ENCODE data around the gene GALNT1. TPM values are rescaled to one million over a fixed set of nuclear protein-coding genes. Genes with fewer than 3 reads are reported as not detected.

The GALNT1 gene
- total and polyA plus RNA-seq, 10 donors, result 13.9 to 67.1 (median 49.9) TPM

- Histone ChIP-seq H3K4me3 (no peak overlapping the region), H3K36me3 (no peaks in the 10 kb centered on the region), H3K4me1 (peaks cover 0 to 39% (median 10%) of the 10 kb centered on the region in 6 donors), H3K27ac (no peak overlapping the region), H3K27me3 (replicated peaks in 1 of 7) (no peaks in the 10 kb centered on the region), H3K9me3 (no peaks in the 10 kb centered on the region)
- 86 to 91% (median 88%) methylated on average over 3 of the region's 3 CpGs for WGBS, 5 donors
- intact Hi-C loops (cut with DNase I; ENCODE audit: low total_unique reads), result no loop called here
- DNase-seq, result no peak
- TF ChIP-seq POLR2AphosphoS5 (IDR thresholded peaks at IDR 0.05), result no peak
- TF ChIP-seq, protein P1, sequence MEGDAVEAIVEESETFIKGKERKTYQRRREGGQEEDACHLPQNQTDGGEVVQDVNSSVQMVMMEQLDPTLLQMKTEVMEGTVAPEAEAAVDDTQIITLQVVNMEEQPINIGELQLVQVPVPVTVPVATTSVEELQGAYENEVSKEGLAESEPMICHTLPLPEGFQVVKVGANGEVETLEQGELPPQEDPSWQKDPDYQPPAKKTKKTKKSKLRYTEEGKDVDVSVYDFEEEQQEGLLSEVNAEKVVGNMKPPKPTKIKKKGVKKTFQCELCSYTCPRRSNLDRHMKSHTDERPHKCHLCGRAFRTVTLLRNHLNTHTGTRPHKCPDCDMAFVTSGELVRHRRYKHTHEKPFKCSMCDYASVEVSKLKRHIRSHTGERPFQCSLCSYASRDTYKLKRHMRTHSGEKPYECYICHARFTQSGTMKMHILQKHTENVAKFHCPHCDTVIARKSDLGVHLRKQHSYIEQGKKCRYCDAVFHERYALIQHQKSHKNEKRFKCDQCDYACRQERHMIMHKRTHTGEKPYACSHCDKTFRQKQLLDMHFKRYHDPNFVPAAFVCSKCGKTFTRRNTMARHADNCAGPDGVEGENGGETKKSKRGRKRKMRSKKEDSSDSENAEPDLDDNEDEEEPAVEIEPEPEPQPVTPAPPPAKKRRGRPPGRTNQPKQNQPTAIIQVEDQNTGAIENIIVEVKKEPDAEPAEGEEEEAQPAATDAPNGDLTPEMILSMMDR (IDR thresholded peaks at IDR 0.05 in 8 of 11, conservative IDR thresholded peaks at IDR 0.05 in 3 of 11), result no peak
Measured at GRCh38 chr18:35610089-35610488, 28.5 kb downstream of the GALNT1 start.

GRCh38 chr18:35610724-35611123, 29.2 kb downstream of the GALNT1 start:
- Histone ChIP-seq H3K27ac (no peak overlapping the region), H3K27me3 (replicated peaks in 1 of 7) (no peaks in the 10 kb centered on the region), H3K36me3 (no peaks in the 10 kb centered on the region), H3K4me3 (no peak overlapping the region), H3K9me3 (no peaks in the 10 kb centered on the region), H3K4me1 (peaks cover 0 to 39% (median 8%) of the 10 kb centered on the region in 6 donors)
- TF ChIP-seq POLR2A (IDR thresholded peaks at IDR 0.05) (no peak), POLR2AphosphoS5 (IDR thresholded peaks at IDR 0.05) (no peak)
- TF ChIP-seq, protein P1 (IDR thresholded peaks at IDR 0.05 in 8 of 11, conservative IDR thresholded peaks at IDR 0.05 in 3 of 11), result no peak
- no peak for DNase-seq
- intact Hi-C loops (cut with DNase I; ENCODE audit: low total_unique reads), result no loop called here

DNA sequence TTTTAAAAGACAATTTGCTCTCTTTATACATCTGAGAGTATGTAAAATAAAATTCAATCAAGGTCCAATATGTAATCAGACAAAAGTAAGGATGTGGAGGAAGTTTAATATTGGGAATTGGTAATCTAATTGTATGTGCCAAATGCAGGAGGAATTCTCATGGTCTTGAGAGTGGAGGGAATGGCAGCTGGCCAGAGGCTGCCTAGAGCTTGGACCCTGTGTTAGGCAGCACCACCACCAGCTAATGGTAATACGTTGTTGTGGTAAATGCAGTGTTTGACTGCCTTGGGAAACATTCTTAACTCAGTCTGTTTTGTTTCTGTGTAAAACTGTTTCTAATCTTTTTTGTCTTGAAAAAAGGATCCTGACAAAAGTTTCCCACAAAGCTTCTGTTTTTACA, 30.0 kb downstream of the GALNT1 start:
- DNase-seq, result no peak
- Histone ChIP-seq H3K36me3 (no peaks in the 10 kb centered on the region), H3K27me3 (replicated peaks in 1 of 7) (no peaks in the 10 kb centered on the region), H3K9me3 (no peaks in the 10 kb centered on the region), H3K4me1 (peaks cover 7 to 39% (median 15%) of the 10 kb centered on the region in 6 donors), H3K27ac (no peak overlapping the region), H3K4me3 (no peak overlapping the region)
- intact Hi-C loops (cut with DNase I; ENCODE audit: low total_unique reads), result no loop called here
- TF ChIP-seq POLR2AphosphoS5 (IDR thresholded peaks at IDR 0.05) (no peak), POLR2A (IDR thresholded peaks at IDR 0.05) (no peak)
- TF ChIP-seq, protein P1 (IDR thresholded peaks at IDR 0.05 in 8 of 11, conservative IDR thresholded peaks at IDR 0.05 in 3 of 11), result no peak
- WGBS, 5 donors, result 53 to 88% (median 69%) methylated on average over 1 of the region's 1 CpG

DNA sequence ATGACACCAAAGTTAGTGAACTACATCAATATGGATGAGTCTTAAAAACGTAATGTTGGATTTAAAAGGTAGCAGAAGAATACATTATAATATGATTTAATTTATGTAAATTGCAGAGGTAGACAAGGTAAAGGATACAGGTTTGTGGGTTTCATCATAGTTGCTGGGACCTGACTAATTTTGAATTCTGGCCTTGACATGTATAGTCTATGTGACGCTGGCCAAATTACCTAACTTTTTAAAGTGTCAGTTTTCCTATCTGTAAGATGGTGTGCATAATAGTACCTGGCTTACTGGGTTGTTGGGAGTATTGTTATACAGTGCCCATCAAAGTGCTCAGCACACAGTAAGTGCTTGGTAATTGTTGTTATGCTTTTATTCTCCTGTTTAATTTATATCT, 34.5 kb downstream of the GALNT1 start:
- Histone ChIP-seq H3K27ac (peak overlapping the region in 7 of 8 donors; percentile 53 to 82 (median 77)), H3K4me1 (peaks cover 20 to 66% (median 42%) of the 10 kb centered on the region in 6 donors), H3K4me3 (peak overlapping the region in 1 of 8 donors; percentile 28), H3K9me3 (no peaks in the 10 kb centered on the region), H3K27me3 (replicated peaks in 1 of 7) (no peaks in the 10 kb centered on the region), H3K36me3 (no peaks in the 10 kb centered on the region)
- intact Hi-C loops (cut with DNase I; ENCODE audit: low total_unique reads), result no loop called here
- no peak for TF ChIP-seq POLR2A (IDR thresholded peaks at IDR 0.05)
- TF ChIP-seq, protein P1 (IDR thresholded peaks at IDR 0.05 in 8 of 11, conservative IDR thresholded peaks at IDR 0.05 in 3 of 11), result no peak
- WGBS, 5 donors, result 88 to 97% (median 93%) methylated on average over 2 of the region's 2 CpGs
- DNase-seq, result no peak
